GM08714 (cell line): ENCODE results near the gene LRRC27.

ENCODE experiments used
- H3K4me3 ChIP-seq: fragments of 200-500 bp; sonication (Bioruptor generic); 2 replicates; pipeline ENCODE4 v1.5.1; 2014; ENCODE audit warnings: mild to moderate bottlenecking, low read length, inconsistent platforms
- ZNF274 ChIP-seq: IDR thresholded peaks from 2 replicates; pipeline ENCODE4 v1.6.1; 2012; ENCODE audit warnings: mild to moderate bottlenecking, low read depth, low read length

Gene LRRC27

GRCh38 chr10:132399117-132400035, 67.4 kb downstream of the LRRC27 start:
- no peak overlapping the region for H3K4me3 ChIP-seq
- no peak for TF ChIP-seq ZNF274

GRCh38 chr10:132400041-132400546, 68.1 kb downstream of the LRRC27 start:
- TF ChIP-seq ZNF274: no peak
- H3K4me3 ChIP-seq: no peak overlapping the region

- TF ChIP-seq ZNF274: no peak
Measured at GRCh38 chr10:132400547-132401151, 68.7 kb downstream of the LRRC27 start.

GRCh38 chr10:132401401-132402118, 69.6 kb downstream of the LRRC27 start:
- H3K4me3 ChIP-seq: no peak overlapping the region
- TF ChIP-seq ZNF274: no peak

More at GRCh38 chr10:132400547-132401151, 68.7 kb downstream of the LRRC27 start:
- H3K4me3 ChIP-seq: no peak overlapping the region

- H3K4me3 ChIP-seq: no peak overlapping the region
- no peak for TF ChIP-seq ZNF274
Measured at GRCh38 chr10:132402781-132403241, 70.8 kb downstream of the LRRC27 start.

GRCh38 chr10:132403511-132404168, 71.6 kb downstream of the LRRC27 start:
- no peak overlapping the region for H3K4me3 ChIP-seq
- TF ChIP-seq ZNF274: no peak

GRCh38 chr10:132404169-132404880, 72.3 kb downstream of the LRRC27 start:
- no peak for TF ChIP-seq ZNF274
- H3K4me3 ChIP-seq: no peak overlapping the region

- TF ChIP-seq ZNF274: no peak
- no peak overlapping the region for H3K4me3 ChIP-seq
Measured at GRCh38 chr10:132404911-132405462, 73.0 kb downstream of the LRRC27 start.

GRCh38 chr10:132405463-132405991, 73.5 kb downstream of the LRRC27 start:
- H3K4me3 ChIP-seq: no peak overlapping the region
- no peak for TF ChIP-seq ZNF274

- no peak overlapping the region for H3K4me3 ChIP-seq
- TF ChIP-seq ZNF274: no peak
Measured at GRCh38 chr10:132406181-132406580, 74.2 kb downstream of the LRRC27 start.

- no peak overlapping the region for H3K4me3 ChIP-seq
- no peak for TF ChIP-seq ZNF274
Measured at GRCh38 chr10:132406750-132407149, 74.8 kb downstream of the LRRC27 start.

GRCh38 chr10:132407243-132407746, 75.3 kb downstream of the LRRC27 start:
- no peak overlapping the region for H3K4me3 ChIP-seq
- TF ChIP-seq ZNF274: no peak
